Measurements from ENCODE around the gene TARS2.
A peak's percentile ranks its signal among the peaks of the same experiment; 100 is the strongest.

The TARS2 gene

DNA sequence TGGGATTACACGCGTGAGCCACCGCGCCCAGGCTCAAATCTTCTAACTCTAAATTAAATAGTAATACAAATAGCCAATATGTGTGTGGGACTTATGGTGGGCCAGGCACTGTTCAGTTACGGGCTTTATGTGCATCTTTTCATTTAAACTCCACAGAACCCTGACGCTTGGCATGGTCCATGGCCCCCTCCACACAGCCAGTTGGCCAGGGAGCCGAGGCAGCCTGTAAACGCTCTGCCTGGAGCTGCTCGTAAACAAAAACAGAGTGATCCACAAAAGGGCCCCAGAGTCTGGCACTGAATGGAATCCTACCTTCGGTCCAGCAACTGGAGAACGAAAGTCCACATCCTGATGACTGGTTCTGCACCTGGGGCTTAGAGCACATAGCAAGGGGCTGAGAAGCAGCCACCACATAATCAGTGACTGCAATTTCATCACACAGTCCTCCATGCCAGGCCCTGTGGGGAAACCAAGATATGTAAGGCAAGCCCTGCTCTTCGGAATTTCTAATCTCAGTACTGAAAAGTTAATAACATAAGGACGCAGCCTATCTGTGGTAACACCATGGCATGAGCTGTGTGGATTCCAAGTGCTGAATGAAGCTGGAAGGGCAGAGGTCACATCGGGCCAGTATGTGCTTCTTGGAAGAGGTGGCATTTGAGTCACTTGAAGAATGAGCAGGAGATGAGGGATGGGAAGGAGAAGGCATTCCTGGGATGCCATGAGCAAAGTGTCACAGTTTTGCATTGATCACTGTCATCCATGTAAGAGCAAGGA, 48.5 kb downstream of the TARS2 start:
- H3K4me3 ChIP-seq (ENCODE audit: low read length), result no peak overlapping the region
- peak; percentile 18 for DNase-seq (ENCODE audit: low read depth)
- TF ChIP-seq, protein P1, sequence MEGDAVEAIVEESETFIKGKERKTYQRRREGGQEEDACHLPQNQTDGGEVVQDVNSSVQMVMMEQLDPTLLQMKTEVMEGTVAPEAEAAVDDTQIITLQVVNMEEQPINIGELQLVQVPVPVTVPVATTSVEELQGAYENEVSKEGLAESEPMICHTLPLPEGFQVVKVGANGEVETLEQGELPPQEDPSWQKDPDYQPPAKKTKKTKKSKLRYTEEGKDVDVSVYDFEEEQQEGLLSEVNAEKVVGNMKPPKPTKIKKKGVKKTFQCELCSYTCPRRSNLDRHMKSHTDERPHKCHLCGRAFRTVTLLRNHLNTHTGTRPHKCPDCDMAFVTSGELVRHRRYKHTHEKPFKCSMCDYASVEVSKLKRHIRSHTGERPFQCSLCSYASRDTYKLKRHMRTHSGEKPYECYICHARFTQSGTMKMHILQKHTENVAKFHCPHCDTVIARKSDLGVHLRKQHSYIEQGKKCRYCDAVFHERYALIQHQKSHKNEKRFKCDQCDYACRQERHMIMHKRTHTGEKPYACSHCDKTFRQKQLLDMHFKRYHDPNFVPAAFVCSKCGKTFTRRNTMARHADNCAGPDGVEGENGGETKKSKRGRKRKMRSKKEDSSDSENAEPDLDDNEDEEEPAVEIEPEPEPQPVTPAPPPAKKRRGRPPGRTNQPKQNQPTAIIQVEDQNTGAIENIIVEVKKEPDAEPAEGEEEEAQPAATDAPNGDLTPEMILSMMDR (IDR thresholded peaks at IDR 0.05; ENCODE audit: insufficient read depth, low read depth, low read length, missing control alignments), result no peak

DNA sequence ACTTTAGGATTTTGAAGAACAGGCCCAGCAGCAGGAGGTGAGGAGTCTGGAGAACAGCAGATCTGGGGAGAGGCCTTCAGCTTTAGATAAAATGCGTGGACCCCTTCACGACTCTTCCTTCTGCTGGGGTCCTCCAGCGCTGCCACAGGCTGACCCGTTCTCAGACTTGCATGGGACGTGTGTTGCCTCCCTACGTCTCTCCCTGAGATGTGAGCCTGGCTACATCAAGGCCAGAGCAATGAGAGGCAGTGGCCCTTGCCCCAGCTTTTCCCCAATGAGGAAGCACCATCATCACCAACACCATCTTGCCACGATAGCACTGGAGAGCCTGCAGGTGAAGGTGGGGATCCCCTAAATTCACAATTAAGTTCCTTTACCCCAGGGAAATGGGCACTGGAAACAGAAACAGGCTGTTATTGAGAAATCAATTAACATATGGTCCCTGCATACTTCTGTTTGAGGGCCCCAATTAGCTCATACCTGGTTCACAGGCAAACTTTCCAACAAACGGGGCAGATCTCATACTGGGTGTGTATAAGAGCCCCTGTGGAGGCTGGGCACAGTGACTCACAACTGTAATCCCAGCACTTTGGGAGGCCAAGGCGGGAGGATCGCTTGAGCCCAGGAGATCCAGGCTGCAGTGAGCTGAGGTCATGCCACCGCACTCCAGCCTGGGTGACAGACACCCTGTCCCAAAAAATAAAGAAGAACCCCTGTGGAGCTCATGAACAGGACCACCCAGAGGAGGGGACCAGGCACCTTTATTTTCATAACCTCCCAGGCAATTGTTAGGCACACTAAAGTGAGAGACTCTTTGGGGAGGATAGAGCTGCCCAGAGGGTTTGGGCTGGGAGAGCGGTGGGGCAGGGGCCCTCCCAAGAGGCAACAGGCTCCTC, 49.9 kb downstream of the TARS2 start:
- peak; percentile 76 for DNase-seq (ENCODE audit: low read depth)
- TF ChIP-seq, protein P1 (IDR thresholded peaks at IDR 0.05; ENCODE audit: insufficient read depth, low read depth, low read length, missing control alignments), result no peak
- H3K4me3 ChIP-seq (ENCODE audit: low read length), result no peak overlapping the region

- DNase-seq (ENCODE audit: low read depth), result peak; percentile 93
- H3K4me3 ChIP-seq (ENCODE audit: low read length), result no peak overlapping the region
- TF ChIP-seq, protein P1 (IDR thresholded peaks at IDR 0.05; ENCODE audit: insufficient read depth, low read depth, low read length, missing control alignments), result no peak
Measured at GRCh38 chr1:150537732-150538684, 50.8 kb downstream of the TARS2 start.

- peak; percentile 52 for DNase-seq (ENCODE audit: low read depth)
- TF ChIP-seq, protein P1 (IDR thresholded peaks at IDR 0.05; ENCODE audit: insufficient read depth, low read depth, low read length, missing control alignments), result no peak
- no peak overlapping the region for H3K4me3 ChIP-seq (ENCODE audit: low read length)
Measured at GRCh38 chr1:150543500-150544143, 56.4 kb downstream of the TARS2 start.

- no peak overlapping the region for H3K4me3 ChIP-seq (ENCODE audit: low read length)
- TF ChIP-seq, protein P1 (IDR thresholded peaks at IDR 0.05; ENCODE audit: insufficient read depth, low read depth, low read length, missing control alignments), result no peak
- peak; percentile 0 for DNase-seq (ENCODE audit: low read depth)
Measured at GRCh38 chr1:150544204-150544603, 57.0 kb downstream of the TARS2 start.

- no peak for DNase-seq (ENCODE audit: low read depth)
- no peak overlapping the region for H3K4me3 ChIP-seq (ENCODE audit: low read length)
- TF ChIP-seq, protein P1 (IDR thresholded peaks at IDR 0.05; ENCODE audit: insufficient read depth, low read depth, low read length, missing control alignments), result no peak
Measured at GRCh38 chr1:150545486-150546032, 58.3 kb downstream of the TARS2 start.
